K562 (cell line): ENCODE data around the gene ADAM8. TPM values are rescaled to one million over a fixed set of nuclear protein-coding genes. Genes with fewer than 3 reads are reported as not detected.
A peak's percentile ranks its signal among the peaks of the same experiment; 100 is the strongest.

Experiments used
- ARNT ChIP-seq, 2 experiments: fragments of 450-650 bp; IDR thresholded peaks; 2 replicates each; pipeline ENCODE4 v1.6.1; 2016; ENCODE audit warnings: mild to moderate bottlenecking in 1 of 2
- BRCA1 ChIP-seq, 2 experiments: fragments of 450-650 bp in 1 of 2; sonication (generic) in 1 of 2; formaldehyde crosslinking in 1 of 2; IDR thresholded peaks; 2 replicates each; pipeline versions ENCODE4 v1.5.0 to v1.6.1; 2017 to 2020; ENCODE audit warnings: mild to moderate bottlenecking in 1 of 2, missing genetic modification reagents in 1 of 2
- CCNT2 ChIP-seq: IDR thresholded peaks from 2 replicates; pipeline ENCODE4 v1.6.1; 2011; ENCODE audit warnings: borderline replicate concordance, low read depth, mild to moderate bottlenecking, moderate library complexity, mixed read lengths, low read length; ENCODE audit not compliant: insufficient read length; ENCODE audit errors: extremely low read depth
- EWSR1 ChIP-seq: fragments of 450-650 bp; IDR thresholded peaks from 2 replicates; pipeline ENCODE4 v1.6.1; 2018; ENCODE audit warnings: borderline replicate concordance, mild to moderate bottlenecking, low read depth, moderate library complexity; ENCODE audit not compliant: partially characterized antibody
- FOXK2 ChIP-seq, 2 experiments: fragments of 450-650 bp; IDR thresholded peaks in 1 of 2; conservative IDR thresholded peaks in 1 of 2; 2 replicates each; pipeline ENCODE4 v1.6.1; 2016; ENCODE audit warnings: low read depth in 2 of 2, mild to moderate bottlenecking in 1 of 2
- KLF6 ChIP-seq: fragments of 250-450 bp; sonication (Bioruptor Pico); IDR thresholded peaks from 2 replicates; pipeline ENCODE4 v1.4.0; 2020; ENCODE audit warnings: mild to moderate bottlenecking, moderate library complexity, borderline replicate concordance
- MCM5 ChIP-seq: fragments of 450-650 bp; IDR thresholded peaks from 2 replicates; pipeline ENCODE4 v1.6.1; 2016; ENCODE audit warnings: low read depth
- NCOA6 ChIP-seq: fragments of 450-650 bp; IDR thresholded peaks from 2 replicates; pipeline ENCODE4 v1.6.1; 2017; ENCODE audit warnings: mild to moderate bottlenecking
- NELFE ChIP-seq: IDR thresholded peaks from 2 replicates; pipeline ENCODE4 v1.6.1; 2011; ENCODE audit warnings: mild to moderate bottlenecking; ENCODE audit not compliant: insufficient read depth, insufficient read length
- PHF20 ChIP-seq: fragments of 450-650 bp; IDR thresholded peaks from 2 replicates; pipeline ENCODE4 v1.6.1; 2018; ENCODE audit not compliant: partially characterized antibody
- PHF8 ChIP-seq: fragments of 200-600 bp; sonication (generic); IDR thresholded peaks from 2 replicates; pipeline ENCODE4 v1.6.1; 2012; ENCODE audit warnings: mixed run types, mild to moderate bottlenecking, inconsistent platforms, low read length, moderate library complexity, borderline replicate concordance
- RBFOX2 ChIP-seq: fragments of 200-400 bp; formaldehyde crosslinking; IDR thresholded peaks from 2 replicates; pipeline ENCODE4 v1.6.1; 2017; ENCODE audit warnings: low read depth, mild to moderate bottlenecking, low read length, moderate library complexity
- RBM22 ChIP-seq: fragments of 200-400 bp; formaldehyde crosslinking; IDR thresholded peaks from 2 replicates; pipeline ENCODE4 v1.6.1; 2018; ENCODE audit warnings: low read length, low read depth; ENCODE audit not compliant: poor library complexity, severe bottlenecking
- SAFB2 ChIP-seq: fragments of 200-400 bp; formaldehyde crosslinking; IDR thresholded peaks from 2 replicates; pipeline ENCODE4 v1.6.1; 2018; ENCODE audit warnings: borderline replicate concordance, low read length, low read depth, moderate library complexity; ENCODE audit not compliant: severe bottlenecking
- SREBF1 ChIP-seq: fragments of 150-350 bp; IDR thresholded peaks from 2 replicates; pipeline ENCODE4 v1.6.1; 2014; ENCODE audit warnings: antibody characterized with exemption, low read depth, low read length, borderline replicate concordance
- ZFP36 ChIP-seq: fragments of 150-350 bp; IDR thresholded peaks from 2 replicates; pipeline ENCODE4 v1.6.1; 2018; ENCODE audit warnings: low read length, low read depth; ENCODE audit not compliant: partially characterized antibody
- ZFX ChIP-seq: sonication (generic); formaldehyde crosslinking; IDR thresholded peaks from 2 replicates; pipeline ENCODE4 v1.8.0; 2022; ENCODE audit warnings: mild to moderate bottlenecking, missing genetic modification reagents, moderate library complexity
- ZNF41 ChIP-seq: fragments of 250-450 bp; sonication (Bioruptor Pico); conservative IDR thresholded peaks from 2 replicates; pipeline ENCODE4 v1.4.0; 2020; ENCODE audit warnings: mild to moderate bottlenecking
- ZNF561 ChIP-seq: fragments of 450-650 bp; formaldehyde crosslinking; conservative IDR thresholded peaks from 2 replicates; pipeline ENCODE4 v1.4.0; 2020; ENCODE audit warnings: mild to moderate bottlenecking, moderate library complexity
- polyA plus RNA-seq, 8 experiments: library from polyadenylated mRNA; depleted of rRNA in 4 of 8; stranded (reverse) in 5 of 8; unstranded in 3 of 8; fragments of >200 nt; fragmentation: Nextera tagmentation in 2 of 8; fragmentation: Illumina TruSeq in 1 of 8; extraction: Ambion mirVana in 2 of 8; extraction: Trizol in 1 of 8; gene quantifications; 2 replicates each; pipeline versions ENCODE4 v1.2.1 to v1.2.3, GENCODE V29; 2011 to 2014; ENCODE audit warnings: inconsistent platforms in 1 of 8, missing spikeins in 1 of 8
- total RNA-seq, 7 experiments: library from RNA; depleted of rRNA in 6 of 7; stranded (reverse); fragments of >200 nt in 6 of 7; fragmentation: Illumina TruSeq in 2 of 7; extraction: Trizol in 2 of 7; gene quantifications; 2 replicates each; pipeline versions ENCODE4 v1.2.1 to v1.2.3, GENCODE V29; 2011 to 2021; ENCODE audit warnings: low replicate concordance in 1 of 7
- TF ChIP-seq, protein P1 (sequence below): fragments of 450-650 bp; IDR thresholded peaks from 2 replicates; pipeline ENCODE4 v1.6.1; 2016; ENCODE audit warnings: low read depth, mild to moderate bottlenecking, moderate library complexity

The ADAM8 gene
- total and polyA plus RNA-seq, 9 of the 15 experiments (the other 6 are each of a cell fraction or from before 2014, with no cell fraction given), result 0.07 to 7.0 (median 1.1) TPM

DNA sequence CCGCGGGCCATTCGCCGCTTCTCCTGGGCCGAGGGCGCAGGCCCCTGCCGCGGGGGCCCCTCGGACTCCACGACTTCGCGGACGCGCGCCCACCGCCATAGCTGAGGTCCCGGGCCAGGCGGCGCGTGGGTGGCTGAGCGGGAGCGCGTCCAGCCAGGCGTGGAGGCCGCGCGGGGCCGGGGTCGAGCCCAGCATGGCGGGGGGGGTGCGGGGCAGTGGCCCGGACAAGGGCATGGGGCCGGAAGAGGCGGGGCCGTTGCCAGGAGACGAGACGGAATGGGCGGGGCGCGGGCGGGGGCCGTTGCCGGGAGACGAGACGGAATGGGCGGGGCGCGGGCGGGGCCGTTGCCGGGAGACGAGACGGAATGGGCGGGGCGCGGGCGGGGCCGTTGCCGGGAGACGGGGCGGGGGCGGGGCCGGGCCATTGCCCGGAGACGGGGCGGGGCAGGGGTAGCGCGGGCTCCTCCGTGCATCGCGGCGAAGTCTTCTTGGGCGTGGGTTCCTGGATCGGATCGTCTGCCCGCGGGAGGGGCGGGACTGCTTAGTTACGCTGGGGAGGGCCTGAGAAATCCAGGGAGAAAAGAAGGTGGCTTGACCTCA lies 14.8 kb downstream of the ADAM8 start (continued):
- TF ChIP-seq SAFB2, result no peak
- TF ChIP-seq ARNT (IDR thresholded peaks at IDR 0.05), result no peak
- TF ChIP-seq CCNT2, result peak; percentile 15
- no peak for TF ChIP-seq BRCA1 (IDR thresholded peaks at IDR 0.05)
- TF ChIP-seq BRCA1 (CRISPR knock-in tag; IDR thresholded peaks at IDR 0.05), result no peak
- no peak for TF ChIP-seq ZNF561 (CRISPR knock-in tag)
- TF ChIP-seq MCM5, result no peak
- TF ChIP-seq, protein P1, sequence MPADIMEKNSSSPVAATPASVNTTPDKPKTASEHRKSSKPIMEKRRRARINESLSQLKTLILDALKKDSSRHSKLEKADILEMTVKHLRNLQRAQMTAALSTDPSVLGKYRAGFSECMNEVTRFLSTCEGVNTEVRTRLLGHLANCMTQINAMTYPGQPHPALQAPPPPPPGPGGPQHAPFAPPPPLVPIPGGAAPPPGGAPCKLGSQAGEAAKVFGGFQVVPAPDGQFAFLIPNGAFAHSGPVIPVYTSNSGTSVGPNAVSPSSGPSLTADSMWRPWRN, result no peak
- TF ChIP-seq RBM22, result peak; percentile 37
- peak; percentile 62 for TF ChIP-seq RBFOX2
- no peak for TF ChIP-seq PHF20
- no peak for TF ChIP-seq ZNF41 (CRISPR knock-in tag)
- no peak for TF ChIP-seq EWSR1
- no peak for TF ChIP-seq KLF6
- no peak for TF ChIP-seq FOXK2 (conservative IDR thresholded peaks at IDR 0.05 in 1 of 2, IDR thresholded peaks at IDR 0.05 in 1 of 2; ENCODE audit: low read depth in 2 of 2)
- TF ChIP-seq NELFE, result no peak
- peak; percentile 54 for TF ChIP-seq ZFX (CRISPR knock-in tag)
- peak; percentile 19 for TF ChIP-seq ZFP36
- TF ChIP-seq SREBF1, result no peak
- no peak for TF ChIP-seq NCOA6
- peak; percentile 64; the same call in 1 of the 2 replicates for TF ChIP-seq PHF8
